Keratinocyte (primary cell): ENCODE data around the gene MSI2. TPM values are rescaled to one million over a fixed set of nuclear protein-coding genes. Genes with fewer than 3 reads are reported as not detected.

Source experiments
- DNase-seq: peaks from one replicate; pipeline ENCODE4 v3.0.0-alpha.2; 2011; ENCODE audit warnings: low read depth, missing footprints, low spot score
- FAIRE-seq: peaks from 2 replicates; lab custom pipeline; 2011; peaks lifted over from hg19 to GRCh38; lab: Jason Lieb, UNC
- H2AFZ ChIP-seq: 2 replicates; pipeline ENCODE4 v1.6.0; 2012; ENCODE audit warnings: low read length, control low read depth, inconsistent platforms; ENCODE audit not compliant: control insufficient read depth
- H3K27ac ChIP-seq: 2 replicates; pipeline ENCODE4 v1.5.1; 2011; ENCODE audit warnings: low read length; ENCODE audit not compliant: control insufficient read depth, insufficient read depth
- H3K27me3 ChIP-seq: 3 replicates; pipeline ENCODE4 v1.6.0; 2011; ENCODE audit warnings: low read length; ENCODE audit not compliant: control insufficient read depth, insufficient read depth; ENCODE audit errors: extremely low read depth
- H3K36me3 ChIP-seq, 2 experiments: 2 replicates in 1 of 2; 3 replicates in 1 of 2; pipeline ENCODE4 v1.5.1; 2011; ENCODE audit warnings: low read length in 2 of 2, mild to moderate bottlenecking in 1 of 2; ENCODE audit not compliant: control insufficient read depth in 2 of 2, insufficient read depth in 2 of 2; ENCODE audit errors: extremely low read depth in 1 of 2
- H3K4me1 ChIP-seq: 3 replicates; pipeline ENCODE4 v1.5.1; 2011; ENCODE audit warnings: low read length; ENCODE audit not compliant: control insufficient read depth, insufficient read depth; ENCODE audit errors: extremely low read depth
- H3K4me2 ChIP-seq: 3 replicates; pipeline ENCODE4 v1.6.0; 2011; ENCODE audit warnings: low read depth, low read length; ENCODE audit not compliant: control insufficient read depth, insufficient read depth; ENCODE audit errors: extremely low read depth
- H3K4me3 ChIP-seq, 3 experiments: fragments of 200-600 bp in 1 of 3; sonication (generic) in 1 of 3; 2 replicates in 2 of 3; 3 replicates in 1 of 3; pipeline ENCODE4 v1.5.1; 2011 to 2016; ENCODE audit warnings: low read length in 3 of 3, mild to moderate bottlenecking in 3 of 3, control low read depth in 2 of 3, inconsistent platforms in 1 of 3, low read depth in 1 of 3, mixed read lengths in 1 of 3, mixed run types in 1 of 3, moderate library complexity in 1 of 3; ENCODE audit not compliant: control insufficient read depth in 2 of 3, insufficient read depth in 2 of 3; ENCODE audit errors: extremely low read depth in 1 of 3
- H3K79me2 ChIP-seq: 2 replicates; pipeline ENCODE4 v1.6.0; 2012; ENCODE audit warnings: low read length; ENCODE audit not compliant: control insufficient read depth, insufficient read depth
- H3K9ac ChIP-seq: 3 replicates; pipeline ENCODE4 v1.6.0; 2011; ENCODE audit warnings: low read length; ENCODE audit not compliant: control insufficient read depth, insufficient read depth; ENCODE audit errors: extremely low read depth
- H3K9me1 ChIP-seq: 3 replicates; pipeline ENCODE4 v1.6.0; 2011; ENCODE audit warnings: low read length; ENCODE audit not compliant: control insufficient read depth, insufficient read depth; ENCODE audit errors: extremely low read depth
- H3K9me3 ChIP-seq: 2 replicates; pipeline ENCODE4 v1.5.1; 2012; ENCODE audit warnings: low read depth, low read length; ENCODE audit not compliant: control insufficient read depth
- H4K20me1 ChIP-seq: 3 replicates; pipeline ENCODE4 v1.6.0; 2011; ENCODE audit warnings: low read length; ENCODE audit not compliant: control insufficient read depth, insufficient read depth; ENCODE audit errors: extremely low read depth
- CTCF ChIP-seq, 3 experiments: IDR thresholded peaks in 1 of 3; conservative IDR thresholded peaks in 1 of 3; optimal IDR thresholded peaks in 1 of 3; 2 replicates in 2 of 3; 3 replicates in 1 of 3; pipeline versions ENCODE3 to v1.5.1; 2011; ENCODE audit warnings: low read length in 3 of 3, mild to moderate bottlenecking in 3 of 3, moderate library complexity in 2 of 3, control low read depth in 1 of 3, inconsistent platforms in 1 of 3; ENCODE audit not compliant: insufficient read depth in 2 of 3; ENCODE audit errors: extremely low read depth in 1 of 3
- EZH2 ChIP-seq: IDR thresholded peaks from one replicate; pipeline ENCODE4 v1.6.1; 2012; ENCODE audit warnings: inconsistent platforms, mild to moderate bottlenecking, low read length, moderate library complexity
- dilution Hi-C: fragments of 300-500 bp; cut with MboI; formaldehyde crosslinking; loops from one replicate; pipeline ENCODE4 v1.7.0; 2020; ENCODE audit warnings: low sequenced_read_pairs; ENCODE audit not compliant: extremely low pct_ligation_motif_present
- polyA plus RNA-seq, 5 experiments: library from polyadenylated mRNA; depleted of rRNA in 3 of 5; stranded (reverse) in 3 of 5; stranded (forward) in 1 of 5; unstranded in 1 of 5; fragments of >200 nt; gene quantifications; 1 replicate in 1 of 5; 2 replicates in 3 of 5; 3 replicates in 1 of 5; pipeline versions ENCODE4 v1.2.1 to v1.2.3, GENCODE V29; 2011 to 2012; ENCODE audit warnings: missing spikeins in 2 of 5, low read depth in 1 of 5, low replicate concordance in 1 of 5

Gene MSI2
- polyA plus RNA-seq, 1 donor (not counting 4 experiments of a cell fraction or from before 2014, with no cell fraction given) = 22.3 TPM

DNA sequence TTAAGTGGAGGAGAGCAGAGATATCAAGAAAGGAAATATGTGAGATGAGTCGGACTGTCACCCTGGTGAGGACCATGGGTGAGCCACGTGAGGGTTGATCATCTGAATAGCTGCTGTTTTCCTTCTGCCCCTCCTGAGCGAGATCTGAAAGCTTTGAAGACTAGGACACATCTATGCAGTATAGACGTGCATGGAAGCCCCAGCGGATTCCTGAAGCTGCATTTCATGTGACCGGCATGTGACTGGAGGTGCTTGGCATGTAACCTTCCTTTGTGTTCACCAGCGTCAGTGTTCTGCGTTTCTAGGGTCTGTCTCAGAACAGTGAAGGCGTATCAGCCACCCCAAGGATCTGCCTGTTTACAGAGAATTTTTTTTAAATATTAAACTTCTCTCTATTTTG is 75.1 kb downstream of the MSI2 start:
- peaks cover 4% of the 10 kb centered on the region for H4K20me1 ChIP-seq
- dilution Hi-C loops = no loop called here
- H3K4me3 ChIP-seq = no peak overlapping the region

DNA sequence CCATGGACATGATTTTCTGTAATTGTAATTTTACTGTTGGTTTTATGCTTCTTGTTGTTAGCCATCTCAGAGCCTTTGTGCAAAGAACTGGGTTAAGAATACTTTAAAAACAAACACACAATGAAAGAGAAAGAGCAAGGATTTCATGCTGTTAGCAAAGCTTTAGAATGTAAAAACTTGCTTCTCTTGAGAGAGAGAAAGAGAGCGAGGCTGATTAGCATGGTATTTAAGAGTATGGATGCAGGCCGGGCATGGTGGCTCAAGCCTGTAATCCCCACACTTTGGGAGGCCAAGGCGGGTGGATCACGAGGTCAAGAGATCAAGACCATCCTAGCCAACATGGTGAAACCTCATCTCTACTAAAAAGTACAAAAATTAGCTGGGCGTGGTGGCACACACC is 76.2 kb downstream of the MSI2 start:
- no peak for TF ChIP-seq CTCF (optimal IDR thresholded peaks at IDR 0.05 in 1 of 3, IDR thresholded peaks at IDR 0.05 in 1 of 3, conservative IDR thresholded peaks at IDR 0.05 in 1 of 3; ENCODE audit: extremely low read depth in 1 of 3, insufficient read depth in 2 of 3, low read length in 3 of 3)
- no peak for TF ChIP-seq EZH2
- H3K36me3 ChIP-seq = peaks cover 0 to 3% of the 10 kb centered on the region in 2 experiments
- DNase-seq (no peak), FAIRE-seq (no peak)
- no peaks in the 10 kb centered on the region for H3K27me3 ChIP-seq
- dilution Hi-C loops = no loop called here
- H3K4me2 ChIP-seq = no peak overlapping the region
- H2AFZ ChIP-seq = no peak overlapping the region
- H3K9ac ChIP-seq = no peak overlapping the region
- no peaks in the 10 kb centered on the region for H3K4me1 ChIP-seq
- no peak overlapping the region for H3K27ac ChIP-seq
- no peaks in the 10 kb centered on the region for H3K9me3 ChIP-seq
- H3K9me1 ChIP-seq = no peaks in the 10 kb centered on the region
- no peaks in the 10 kb centered on the region for H3K79me2 ChIP-seq
- H3K4me3 ChIP-seq = no peak overlapping the region
- H4K20me1 ChIP-seq = peaks cover 4% of the 10 kb centered on the region

More for the DNA sequence above, 75.1 kb downstream of the MSI2 start:
- no peak overlapping the region for H3K4me2 ChIP-seq
- H3K36me3 ChIP-seq = peaks cover 0 to 3% of the 10 kb centered on the region in 2 experiments
- DNase-seq (no peak), FAIRE-seq (no peak)
- no peaks in the 10 kb centered on the region for H3K9me1 ChIP-seq
- H3K9me3 ChIP-seq = no peaks in the 10 kb centered on the region
- H3K27ac ChIP-seq = no peak overlapping the region
- H3K4me1 ChIP-seq = no peaks in the 10 kb centered on the region
- no peak overlapping the region for H3K9ac ChIP-seq
- TF ChIP-seq CTCF (optimal IDR thresholded peaks at IDR 0.05 in 1 of 3, IDR thresholded peaks at IDR 0.05 in 1 of 3, conservative IDR thresholded peaks at IDR 0.05 in 1 of 3; ENCODE audit: extremely low read depth in 1 of 3, insufficient read depth in 2 of 3, low read length in 3 of 3) = no peak
- no peak for TF ChIP-seq EZH2
- H2AFZ ChIP-seq = no peak overlapping the region
- no peaks in the 10 kb centered on the region for H3K27me3 ChIP-seq
- no peaks in the 10 kb centered on the region for H3K79me2 ChIP-seq
